A549 (cell line): ENCODE measurements around the gene PAXX.

Source experiments
- BHLHE40 ChIP-seq: IDR thresholded peaks from 2 replicates; pipeline ENCODE4 v1.6.1; 2012; ENCODE audit warnings: low read depth, low read length, inconsistent platforms
- CBX2 ChIP-seq: fragments of 200-600 bp; sonication (generic); IDR thresholded peaks from 2 replicates; pipeline ENCODE4 v1.6.1; 2016; ENCODE audit warnings: low read depth, mild to moderate bottlenecking, borderline replicate concordance
- CTCF ChIP-seq: fragments of >200 bp; sonication (Bioruptor Twin); formaldehyde crosslinking; IDR thresholded peaks from 3 replicates; pipeline ENCODE4 v1.5.1; 2016
- EP300 ChIP-seq, 2 experiments: fragments of >200 bp; sonication (Bioruptor Twin); formaldehyde crosslinking; IDR thresholded peaks; 2 replicates in 1 of 2; 3 replicates in 1 of 2; pipeline ENCODE4 v1.6.1; 2016 to 2017
- JUN ChIP-seq, 2 experiments: fragments of >200 bp; sonication (Bioruptor Twin); formaldehyde crosslinking; IDR thresholded peaks; 2 replicates in 1 of 2; 3 replicates in 1 of 2; pipeline ENCODE4 v1.6.1; 2016 to 2017
- NPAS2 ChIP-seq: fragments of 250-450 bp; sonication (Bioruptor Pico); IDR thresholded peaks from 2 replicates; pipeline ENCODE4 v1.8.0; 2022; ENCODE audit warnings: mild to moderate bottlenecking, moderate library complexity, borderline replicate concordance
- RAD21 ChIP-seq, 2 experiments: fragments of >200 bp in 1 of 2; sonication (Bioruptor Twin) in 1 of 2; formaldehyde crosslinking in 1 of 2; IDR thresholded peaks in 1 of 2; conservative IDR thresholded peaks in 1 of 2; 2 replicates in 1 of 2; 3 replicates in 1 of 2; pipeline ENCODE4 v1.6.1; 2012 to 2018; ENCODE audit warnings: inconsistent platforms in 1 of 2
- ZSCAN20 ChIP-seq: fragments of 250-450 bp; sonication (Bioruptor Pico); IDR thresholded peaks from 2 replicates; pipeline ENCODE4 v1.8.0; 2022; ENCODE audit warnings: mild to moderate bottlenecking, moderate library complexity
- TF ChIP-seq, protein P1 (sequence below): IDR thresholded peaks from 2 replicates; pipeline ENCODE4 v1.6.1; 2012
- TF ChIP-seq, protein P2 (sequence below): fragments of 150-350 bp; IDR thresholded peaks from 2 replicates; pipeline ENCODE4 v1.6.1; 2014; ENCODE audit warnings: low read depth, mild to moderate bottlenecking, low read length

- TF ChIP-seq, protein P1, sequence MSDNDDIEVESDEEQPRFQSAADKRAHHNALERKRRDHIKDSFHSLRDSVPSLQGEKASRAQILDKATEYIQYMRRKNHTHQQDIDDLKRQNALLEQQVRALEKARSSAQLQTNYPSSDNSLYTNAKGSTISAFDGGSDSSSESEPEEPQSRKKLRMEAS, result no peak
- TF ChIP-seq EP300 (IDR thresholded peaks at IDR 0.05) (no peak), RAD21 (conservative IDR thresholded peaks at IDR 0.05 in 1 of 2, IDR thresholded peaks at IDR 0.05 in 1 of 2) (no peak), CTCF (no peak), NPAS2 (CRISPR knock-in tag) (no peak), BHLHE40 (no peak), CBX2 (no peak), JUN (IDR thresholded peaks at IDR 0.05) (no peak), ZSCAN20 (CRISPR knock-in tag) (no peak)
- TF ChIP-seq, protein P2, sequence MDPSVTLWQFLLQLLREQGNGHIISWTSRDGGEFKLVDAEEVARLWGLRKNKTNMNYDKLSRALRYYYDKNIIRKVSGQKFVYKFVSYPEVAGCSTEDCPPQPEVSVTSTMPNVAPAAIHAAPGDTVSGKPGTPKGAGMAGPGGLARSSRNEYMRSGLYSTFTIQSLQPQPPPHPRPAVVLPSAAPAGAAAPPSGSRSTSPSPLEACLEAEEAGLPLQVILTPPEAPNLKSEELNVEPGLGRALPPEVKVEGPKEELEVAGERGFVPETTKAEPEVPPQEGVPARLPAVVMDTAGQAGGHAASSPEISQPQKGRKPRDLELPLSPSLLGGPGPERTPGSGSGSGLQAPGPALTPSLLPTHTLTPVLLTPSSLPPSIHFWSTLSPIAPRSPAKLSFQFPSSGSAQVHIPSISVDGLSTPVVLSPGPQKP, result no peak
Observed at GRCh38 chr9:136984464-136985026, 7.7 kb upstream of the PAXX start.
